Ishikawa (cell line): Measurements from ENCODE around the gene CENATAC.

Source experiments
- CREB1 ChIP-seq: IDR thresholded peaks from 2 replicates; pipeline ENCODE4 v1.6.1; 2012; ENCODE audit warnings: low read depth
- EGR1 ChIP-seq: IDR thresholded peaks from 2 replicates; pipeline ENCODE4 v1.6.1; 2012
- EP300 ChIP-seq: IDR thresholded peaks from 2 replicates; pipeline ENCODE4 v1.6.1; 2012; ENCODE audit warnings: borderline replicate concordance
- FOXM1 ChIP-seq: IDR thresholded peaks from 2 replicates; pipeline ENCODE4 v1.6.1; 2012; ENCODE audit warnings: low read depth, borderline replicate concordance
- MAX ChIP-seq: IDR thresholded peaks from 2 replicates; pipeline ENCODE4 v1.6.1; 2012
- NFIC ChIP-seq: IDR thresholded peaks from 2 replicates; pipeline ENCODE4 v1.6.1; 2012
- RAD21 ChIP-seq: IDR thresholded peaks from 2 replicates; pipeline ENCODE4 v1.6.1; 2012; ENCODE audit warnings: low read depth
- REST ChIP-seq: IDR thresholded peaks from 2 replicates; pipeline ENCODE4 v1.6.1; 2012; ENCODE audit warnings: low read depth, mild to moderate bottlenecking
- TAF1 ChIP-seq: IDR thresholded peaks from 2 replicates; pipeline ENCODE4 v1.6.1; 2012; ENCODE audit warnings: low read depth, mild to moderate bottlenecking
- TCF12 ChIP-seq: IDR thresholded peaks from 2 replicates; pipeline ENCODE4 v1.6.1; 2012; ENCODE audit warnings: low read depth
- TEAD4 ChIP-seq: IDR thresholded peaks from 2 replicates; pipeline ENCODE4 v1.6.1; 2012
- USF1 ChIP-seq: IDR thresholded peaks from 2 replicates; pipeline ENCODE4 v1.6.1; 2012
- YY1 ChIP-seq: IDR thresholded peaks from 2 replicates; pipeline ENCODE4 v1.6.1; 2012; ENCODE audit warnings: low read depth

GRCh38 chr11:118961189-118961588, 36.7 kb upstream of the CENATAC start:
- no peak for TF ChIP-seq TAF1
- no peak for TF ChIP-seq TEAD4
- no peak for TF ChIP-seq CREB1
- no peak for TF ChIP-seq REST
- no peak for TF ChIP-seq FOXM1
- no peak for TF ChIP-seq NFIC
- TF ChIP-seq MAX: no peak
- TF ChIP-seq EGR1: no peak
- no peak for TF ChIP-seq RAD21
- no peak for TF ChIP-seq EP300
- no peak for TF ChIP-seq USF1
- TF ChIP-seq TCF12: no peak
- TF ChIP-seq YY1: no peak
